ENCODE data around the gene RPL31.
"Not testable (repeated sequence)": the region's sequence is repeated elsewhere in the genome, so short reads cannot be mapped to it uniquely, and the experiment has no call there.

RPL31 gene

GRCh38 chr2:101027852-101028251 is 25.8 kb downstream of the RPL31 start:
- DNase-seq (ENCODE audit: low spot score): no peak

- no peak for DNase-seq (ENCODE audit: low spot score)
Measured at GRCh38 chr2:101030866-101031554, 28.9 kb downstream of the RPL31 start.

GRCh38 chr2:101032084-101032776 is 30.1 kb downstream of the RPL31 start:
- no peak for DNase-seq (ENCODE audit: low spot score)

GRCh38 chr2:101036562-101036961 is 34.5 kb downstream of the RPL31 start:
- peak; percentile 41 for DNase-seq (ENCODE audit: low spot score)

GRCh38 chr2:101037161-101037755 is 35.2 kb downstream of the RPL31 start:
- no peak for DNase-seq (ENCODE audit: low spot score)

- DNase-seq (ENCODE audit: low spot score): peak; percentile 38
Measured at GRCh38 chr2:101038455-101039255, 36.6 kb downstream of the RPL31 start.

GRCh38 chr2:101040072-101040471 is 38.0 kb downstream of the RPL31 start:
- no peak for DNase-seq (ENCODE audit: low spot score)

GRCh38 chr2:101040761-101041160 is 38.7 kb downstream of the RPL31 start:
- no peak for DNase-seq (ENCODE audit: low spot score)

GRCh38 chr2:101041413-101041812 is 39.3 kb downstream of the RPL31 start:
- DNase-seq (ENCODE audit: low spot score): no peak

- no peak for DNase-seq (ENCODE audit: low spot score)
Measured at GRCh38 chr2:101045330-101045729, 43.2 kb downstream of the RPL31 start.

- peak; percentile 11 for DNase-seq (ENCODE audit: low spot score)
Measured at GRCh38 chr2:101047075-101047766, 45.1 kb downstream of the RPL31 start.

GRCh38 chr2:101047774-101048173 is 45.7 kb downstream of the RPL31 start:
- DNase-seq (ENCODE audit: low spot score): no peak

GRCh38 chr2:101048756-101049155 is 46.7 kb downstream of the RPL31 start:
- DNase-seq (ENCODE audit: low spot score): no peak

- not testable (repeated sequence) for DNase-seq (ENCODE audit: low spot score)
Measured at GRCh38 chr2:101050886-101051285, 48.8 kb downstream of the RPL31 start.

GRCh38 chr2:101052147-101052546 is 50.1 kb downstream of the RPL31 start:
- DNase-seq (ENCODE audit: low spot score): no peak

GRCh38 chr2:101053117-101053516 is 51.0 kb downstream of the RPL31 start:
- no peak for DNase-seq (ENCODE audit: low spot score)
